SIG-M5 treated with dmso at 0.1 percent for 504 hours (cell line): ENCODE data around the gene EMC6.

Source experiments
- DNase-seq: peaks from one replicate; lab custom pipeline; 2025; ENCODE audit not compliant: unreplicated experiment; lab: John Stamatoyannopoulos, UW

The EMC6 gene

DNA sequence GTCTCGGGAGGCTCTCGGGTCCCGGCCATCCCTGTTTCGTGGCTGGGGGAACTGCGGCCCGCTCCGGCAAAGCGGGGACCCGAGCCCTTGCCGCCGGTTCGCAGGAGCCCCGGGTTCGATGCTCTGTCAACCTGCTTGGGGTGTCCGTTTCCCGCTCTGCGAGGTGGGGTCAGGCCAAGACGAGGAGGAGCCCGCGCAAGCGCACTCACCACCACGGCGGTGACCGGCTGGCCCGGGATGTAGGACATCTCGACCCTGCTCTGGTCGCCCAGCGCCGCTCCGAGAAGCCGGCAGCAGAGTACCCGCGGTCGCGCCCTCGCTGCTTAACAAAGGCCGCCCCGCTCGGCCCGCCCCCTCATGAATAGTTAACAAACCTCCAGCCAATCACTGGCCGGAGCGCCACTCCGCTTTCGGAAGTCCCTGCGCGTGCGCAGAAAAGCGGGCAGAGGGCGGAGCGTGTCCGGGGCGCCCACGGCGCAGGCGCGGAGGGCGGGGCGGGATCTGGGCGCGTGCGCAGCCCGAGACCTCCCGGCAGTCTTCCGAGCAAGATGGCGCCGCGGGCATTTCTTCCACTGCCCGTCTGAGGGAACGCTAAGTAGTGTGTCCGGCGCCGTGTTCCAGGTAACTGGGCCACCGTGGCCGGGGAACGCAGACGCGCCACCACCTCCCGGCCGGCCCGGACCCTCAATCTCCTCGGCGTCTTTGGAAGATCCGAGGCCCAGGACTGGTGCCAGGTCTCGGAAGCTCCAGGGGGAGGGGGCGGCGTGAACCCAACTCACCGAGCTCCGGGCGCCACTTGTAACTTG, at the start of gene EMC6, which contains the start of gene TAX1BP3:
TSS of gene EMC6 (plus strand) at position 534 of the 806 bp plus-strand sequence. CDS start 335 bp downstream, outside the sequence.
TSS of gene TAX1BP3 (minus strand) at position 300 of the 806 bp plus-strand sequence. CDS start at position 248, 52 bp downstream.
- DNase-seq, result peak; percentile 91

- no peak for DNase-seq
These were observed 47.4 kb upstream of the EMC6 start for GRCh38 chr17:3621146-3621720.

DNA sequence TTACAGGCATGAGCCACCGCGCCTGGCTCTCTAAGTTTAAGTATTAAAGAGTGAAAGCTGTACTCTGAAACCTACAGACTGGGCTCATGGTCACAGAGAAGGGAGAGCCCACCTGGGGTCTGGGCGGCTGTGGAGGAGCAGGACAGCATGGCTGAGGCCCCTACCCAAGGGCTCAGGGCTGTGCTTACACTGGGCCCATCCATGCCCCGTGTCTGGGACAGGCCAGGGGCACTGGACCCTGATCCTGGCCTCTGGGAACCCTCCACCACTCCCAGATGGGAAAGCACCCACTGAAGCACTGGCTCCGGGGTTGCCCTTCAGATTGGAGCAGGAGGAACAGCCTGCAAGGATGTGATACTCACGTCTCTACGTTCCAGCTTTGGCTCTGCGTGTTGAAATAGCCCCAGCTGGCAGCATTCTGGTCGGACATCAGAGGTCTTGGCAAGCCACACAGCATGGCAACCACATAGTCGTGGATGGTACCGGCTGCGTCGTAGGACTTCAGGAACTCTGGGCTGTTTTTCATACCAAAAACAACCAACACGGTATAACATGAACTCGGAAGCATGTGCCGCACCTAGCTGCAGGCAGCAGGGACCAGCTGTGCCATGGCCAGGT, 45.5 kb upstream of the EMC6 start:
- DNase-seq, result no peak

GRCh38 chr17:3626831-3627768, 41.5 kb upstream of the EMC6 start:
- DNase-seq, result no peak

GRCh38 chr17:3627769-3628167, 40.8 kb upstream of the EMC6 start:
- no peak for DNase-seq

GRCh38 chr17:3630781-3631180, 37.8 kb upstream of the EMC6 start:
- no peak for DNase-seq

DNA sequence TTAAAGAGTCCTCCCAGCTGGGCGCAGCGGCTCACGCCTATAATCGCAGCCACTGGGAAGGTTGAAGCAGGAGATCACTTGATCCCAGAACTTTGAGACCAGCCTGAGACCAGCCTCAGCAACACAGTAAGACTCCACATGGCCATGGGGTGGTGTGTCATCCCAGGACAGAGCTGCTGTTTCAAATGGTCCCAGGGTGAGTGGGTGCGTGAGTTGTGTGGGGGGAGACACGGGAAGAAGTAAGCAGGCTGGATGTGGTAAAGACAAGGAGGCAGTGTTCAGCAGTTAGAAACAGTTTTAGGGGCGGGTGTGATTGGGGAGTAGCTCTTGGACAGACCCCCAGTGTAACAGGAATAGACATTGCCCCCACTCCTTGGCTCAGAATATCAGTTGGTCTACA, 36.3 kb upstream of the EMC6 start:
- DNase-seq, result no peak

GRCh38 chr17:3635474-3636153, 33.0 kb upstream of the EMC6 start:
- no peak for DNase-seq

- DNase-seq, result peak; percentile 93
These were observed 32.3 kb upstream of the EMC6 start, which contains the start of the genes CTNS and SHPK for GRCh38 chr17:3636154-3636907. CTNS (plus strand) TSS chr17:3636760; CDS start chr17:3640207, 3,447 bp downstream. SHPK (minus strand) TSS chr17:3636250; CDS start chr17:3636219, 31 bp downstream.

- DNase-seq, result no peak
These were observed 31.7 kb upstream of the EMC6 start for GRCh38 chr17:3636908-3637373.

DNA sequence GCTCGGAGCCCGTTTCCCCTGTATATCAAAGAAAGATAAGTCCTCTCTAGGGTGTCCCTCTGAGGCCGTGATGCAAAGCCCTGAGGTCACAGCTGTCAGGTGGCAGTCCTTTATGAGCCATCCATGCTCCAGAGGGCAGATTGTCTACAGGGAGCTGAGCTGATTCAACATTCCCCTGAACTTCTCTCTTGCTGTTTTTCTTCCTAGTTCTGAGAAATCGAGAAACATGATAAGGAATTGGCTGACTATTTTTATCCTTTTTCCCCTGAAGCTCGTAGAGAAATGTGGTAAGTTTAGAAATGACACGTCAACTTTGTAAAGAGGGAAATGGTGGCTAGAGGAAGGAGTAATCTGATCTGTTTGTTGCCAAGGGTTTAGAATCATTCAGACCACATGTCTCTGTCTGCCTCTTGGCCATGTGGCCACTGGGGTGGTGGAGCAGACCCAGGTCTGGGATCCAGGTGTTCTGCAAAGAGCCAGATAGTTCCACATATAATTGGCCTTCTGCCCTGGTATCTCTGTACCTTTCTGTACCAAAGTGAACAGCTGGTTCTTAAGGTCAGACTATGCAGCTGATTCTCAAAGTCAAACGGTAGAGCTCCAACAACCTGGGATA, 28.5 kb upstream of the EMC6 start:
- peak; percentile 55 for DNase-seq

DNA sequence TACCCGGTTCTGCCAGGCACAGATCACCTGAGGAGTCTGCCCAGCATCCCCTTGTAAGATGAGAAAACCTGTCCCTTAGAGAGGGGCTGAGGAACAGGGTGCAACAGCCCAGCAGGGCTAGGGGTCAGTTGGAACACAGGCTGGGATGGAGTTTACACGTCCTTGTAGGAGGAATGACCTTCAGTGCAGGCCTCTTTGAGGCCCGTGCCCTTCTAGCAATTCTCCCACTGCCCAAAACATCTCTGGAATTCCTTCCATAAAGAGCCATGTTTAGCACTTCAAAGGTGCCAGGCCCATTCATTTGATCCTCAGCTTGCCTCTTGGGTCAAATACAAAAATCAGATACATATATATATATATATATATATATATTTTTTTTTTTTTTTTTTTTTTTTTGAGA, 27.6 kb upstream of the EMC6 start:
- DNase-seq, result no peak

DNA sequence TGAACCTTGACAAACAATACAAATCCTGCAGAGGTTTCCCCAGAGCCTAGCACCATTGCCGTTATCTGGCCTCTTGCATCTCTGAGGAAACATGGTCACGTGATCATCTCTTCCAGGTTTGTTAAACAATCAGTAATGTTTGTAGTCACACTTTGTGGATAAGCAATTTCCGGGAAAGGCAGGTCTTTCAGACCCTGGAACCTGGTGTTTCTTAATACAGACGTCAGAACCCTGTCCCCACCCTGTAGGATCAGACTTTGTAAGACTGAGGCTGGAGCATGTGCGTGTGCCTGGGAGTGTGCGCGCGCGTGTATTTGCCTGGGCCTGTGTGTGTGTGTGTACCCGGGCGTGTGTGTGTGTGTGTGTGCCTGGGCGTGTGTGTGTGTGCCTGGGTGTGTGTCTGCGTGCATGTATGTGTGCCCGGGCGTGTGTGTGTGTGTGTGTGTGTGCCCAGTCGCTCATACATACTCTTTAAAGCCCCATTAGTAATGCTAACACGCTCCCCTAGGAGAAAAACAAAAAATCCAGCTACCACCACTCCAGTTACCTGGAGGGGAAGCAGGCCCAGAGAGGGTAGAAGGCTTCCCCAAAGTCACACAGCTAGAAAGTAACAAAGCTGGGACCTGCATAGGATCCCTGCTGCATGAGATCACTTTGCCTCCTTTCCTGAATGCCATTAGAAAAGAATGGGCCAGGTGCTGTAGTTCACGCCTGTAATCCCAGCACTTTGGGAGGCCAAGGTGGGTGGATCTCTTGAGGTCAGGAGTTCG, 26.7 kb upstream of the EMC6 start:
- no peak for DNase-seq

DNA sequence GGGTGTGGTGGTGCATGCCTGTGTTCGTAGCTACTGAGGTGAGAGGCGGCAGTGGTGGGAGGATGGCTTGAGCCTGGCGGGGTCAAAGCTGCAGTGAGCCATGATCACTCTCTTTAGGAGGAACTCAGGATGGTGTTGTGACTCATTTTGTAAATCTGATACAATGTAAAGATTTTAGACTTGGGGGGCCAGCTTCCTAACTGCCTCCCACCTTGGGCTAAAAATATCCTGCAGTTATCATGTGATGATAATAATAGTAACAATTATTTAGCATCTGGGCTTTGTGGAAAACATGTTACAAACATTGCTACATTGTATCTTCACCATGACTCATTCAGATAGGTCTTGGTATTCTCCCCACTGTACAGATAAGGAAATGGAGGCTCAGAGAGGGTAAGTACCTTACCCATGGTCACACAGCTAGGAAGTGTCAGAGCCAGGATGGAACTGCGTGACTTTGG, 24.7 kb upstream of the EMC6 start:
- DNase-seq, result no peak

DNA sequence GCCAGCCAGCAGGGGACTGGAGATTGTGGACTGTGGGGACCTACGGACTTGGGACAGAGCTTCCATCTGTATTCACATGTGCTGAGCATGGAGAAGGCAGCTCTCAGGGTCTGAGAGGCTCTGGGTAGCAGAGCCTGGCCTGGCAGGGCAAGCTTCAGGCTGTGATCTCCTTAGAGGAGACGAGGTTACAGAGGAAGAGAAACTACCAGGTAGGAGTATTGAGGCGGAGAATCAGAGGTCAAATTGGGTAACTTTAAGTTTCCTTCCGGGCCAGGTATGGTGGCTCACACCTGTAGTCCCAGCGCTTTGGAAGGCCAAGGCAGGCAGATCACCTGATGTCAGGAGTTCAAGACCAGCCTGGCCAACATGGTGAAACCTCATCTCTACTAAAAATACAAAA, 23.3 kb upstream of the EMC6 start:
- DNase-seq, result no peak

GRCh38 chr17:3647251-3647650, 21.4 kb upstream of the EMC6 start:
- no peak for DNase-seq

- peak; percentile 55 for DNase-seq
These were observed 20.6 kb upstream of the EMC6 start for GRCh38 chr17:3647769-3648555.
